GM12865 (cell line): Measurements from ENCODE around the gene SERPINA12.
A peak's percentile ranks its signal among the peaks of the same experiment; 100 is the strongest.

Experiments
- DNase-seq: peaks from one replicate; pipeline ENCODE4 v3.0.0; 2010; ENCODE audit warnings: low read depth
- H3K4me3 ChIP-seq: 2 replicates; pipeline ENCODE4 v1.5.1; 2011; ENCODE audit warnings: mild to moderate bottlenecking, low read depth, low read length, control low read depth
- CTCF ChIP-seq: IDR thresholded peaks from 2 replicates; pipeline ENCODE4 v1.5.1; 2011; ENCODE audit warnings: low read length, control low read depth, low read depth, inconsistent platforms; ENCODE audit not compliant: insufficient read depth; ENCODE audit errors: missing control alignments

Gene SERPINA12

DNA sequence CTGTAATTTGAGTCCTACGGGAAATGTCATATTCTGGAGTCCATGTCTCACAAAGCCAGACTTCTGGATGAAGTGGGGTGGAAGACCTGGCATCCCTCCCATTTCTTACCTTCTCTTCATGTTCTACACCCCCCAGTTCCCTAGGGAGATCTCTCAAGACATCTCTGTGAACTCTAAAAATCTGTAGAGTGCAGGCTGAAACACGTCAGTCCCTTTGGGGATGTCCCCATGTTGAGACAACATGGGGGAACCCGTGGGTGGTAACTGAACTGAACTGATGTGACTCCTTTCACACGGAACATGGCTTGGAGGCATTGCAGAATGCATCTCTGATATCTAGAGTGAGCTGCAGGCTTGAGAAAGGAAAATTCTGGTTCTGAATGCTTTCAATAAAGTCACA lies 15.2 kb downstream of the SERPINA12 start:
- no peak for TF ChIP-seq CTCF
- no peak overlapping the region for H3K4me3 ChIP-seq
- DNase-seq, result peak; percentile 40

- DNase-seq, result no peak
- no peak for TF ChIP-seq CTCF
- no peak overlapping the region for H3K4me3 ChIP-seq
Measured at GRCh38 chr14:94491511-94491910, 17.8 kb downstream of the SERPINA12 start.

DNA sequence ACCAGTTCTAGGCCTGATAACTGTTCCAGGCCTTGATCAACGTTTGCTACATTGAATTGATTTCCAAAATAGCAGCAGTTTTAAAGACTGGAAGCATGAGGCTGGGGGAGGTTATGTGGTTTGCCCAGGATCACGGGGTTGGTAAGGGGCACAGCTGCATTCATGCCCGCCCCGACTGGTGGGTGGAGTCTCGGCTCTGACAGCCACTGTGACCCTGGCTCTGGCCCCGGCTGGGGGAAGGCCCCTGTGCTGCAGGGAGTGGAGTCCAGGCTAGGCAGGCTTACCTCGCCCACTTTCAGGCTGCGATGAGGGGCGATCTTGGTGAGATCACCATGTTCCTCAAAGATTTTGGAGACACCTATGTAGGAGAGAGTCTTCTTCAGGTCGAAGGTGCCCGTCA lies 19.9 kb downstream of the SERPINA12 start:
- no peak for DNase-seq
- no peak for TF ChIP-seq CTCF
- no peak overlapping the region for H3K4me3 ChIP-seq

GRCh38 chr14:94486883-94487282 lies 22.4 kb downstream of the SERPINA12 start:
- H3K4me3 ChIP-seq, result no peak overlapping the region
- no peak for DNase-seq
- no peak for TF ChIP-seq CTCF

GRCh38 chr14:94485944-94486841 lies 23.1 kb downstream of the SERPINA12 start:
- peak; percentile 39 for DNase-seq
- peak; percentile 99 for TF ChIP-seq CTCF
- H3K4me3 ChIP-seq, result no peak overlapping the region

- TF ChIP-seq CTCF, result no peak
- no peak for DNase-seq
- no peak overlapping the region for H3K4me3 ChIP-seq
Measured at GRCh38 chr14:94484481-94484880, 24.8 kb downstream of the SERPINA12 start.
